ENCODE results near the gene IFIT1.

IFIT1 gene

GRCh38 chr10:89392974-89393373 is 551 bp downstream of the IFIT1 start:
- TF ChIP-seq CTCF (IDR thresholded peaks at IDR 0.05; ENCODE audit: insufficient read depth, low read length) = no peak
- peak; percentile 37 to 72 for DNase-seq (ENCODE audit: low read depth in 1 of 2, low spot score in 1 of 2)
- Histone ChIP-seq H3K27me3 (ENCODE audit: insufficient read depth, poor library complexity, severe bottlenecking) (no peaks in the 10 kb centered on the region), H3K4me3 (replicated peaks; ENCODE audit: insufficient read depth, low read length) (no peak overlapping the region), H3K27ac (replicated peaks) (no peak overlapping the region)

GRCh38 chr10:89393898-89394297 is 1.5 kb downstream of the IFIT1 start:
- DNase-seq (ENCODE audit: low read depth in 1 of 2, low spot score in 1 of 2) = no peak
- TF ChIP-seq CTCF (IDR thresholded peaks at IDR 0.05; ENCODE audit: insufficient read depth, low read length) (no peak), REST (IDR thresholded peaks at IDR 0.05; ENCODE audit: insufficient replicate concordance, low read depth) (no peak), GABPA (IDR thresholded peaks at IDR 0.05; ENCODE audit: low read depth) (no peak), SPI1 (IDR thresholded peaks at IDR 0.05; ENCODE audit: borderline replicate concordance, low read depth) (no peak), POLR2AphosphoS5 (IDR thresholded peaks at IDR 0.05; ENCODE audit: low read depth) (no peak)
- Histone ChIP-seq H3K4me3 (replicated peaks; ENCODE audit: insufficient read depth, low read length) (no peak overlapping the region), H3K27me3 (ENCODE audit: insufficient read depth, poor library complexity, severe bottlenecking) (no peaks in the 10 kb centered on the region), H3K27ac (replicated peaks) (no peak overlapping the region)

GRCh38 chr10:89395141-89395540 is 2.7 kb downstream of the IFIT1 start:
- no peak for DNase-seq (ENCODE audit: low read depth in 1 of 2, low spot score in 1 of 2)
- H3K27me3 ChIP-seq (ENCODE audit: insufficient read depth, poor library complexity, severe bottlenecking) = no peaks in the 10 kb centered on the region
- TF ChIP-seq REST (IDR thresholded peaks at IDR 0.05; ENCODE audit: insufficient replicate concordance, low read depth) (no peak), GABPA (IDR thresholded peaks at IDR 0.05; ENCODE audit: low read depth) (no peak), CTCF (IDR thresholded peaks at IDR 0.05; ENCODE audit: insufficient read depth, low read length) (no peak), POLR2AphosphoS5 (IDR thresholded peaks at IDR 0.05; ENCODE audit: low read depth) (no peak), SPI1 (IDR thresholded peaks at IDR 0.05; ENCODE audit: borderline replicate concordance, low read depth) (no peak)
- H3K4me3 ChIP-seq (replicated peaks; ENCODE audit: insufficient read depth, low read length) = no peak overlapping the region
- no peak overlapping the region for H3K27ac ChIP-seq (replicated peaks)

- no peak for TF ChIP-seq SPI1 (IDR thresholded peaks at IDR 0.05; ENCODE audit: borderline replicate concordance, low read depth)
- no peak for TF ChIP-seq CTCF (IDR thresholded peaks at IDR 0.05; ENCODE audit: insufficient read depth, low read length)
- no peak for TF ChIP-seq POLR2AphosphoS5 (IDR thresholded peaks at IDR 0.05; ENCODE audit: low read depth)
- no peak for TF ChIP-seq GABPA (IDR thresholded peaks at IDR 0.05; ENCODE audit: low read depth)
- TF ChIP-seq REST (IDR thresholded peaks at IDR 0.05; ENCODE audit: insufficient replicate concordance, low read depth) = no peak
- DNase-seq (ENCODE audit: low read depth in 1 of 2, low spot score in 1 of 2) = no peak
- Histone ChIP-seq H3K27ac (replicated peaks) (no peak overlapping the region), H3K4me3 (replicated peaks; ENCODE audit: insufficient read depth, low read length) (no peak overlapping the region), H3K27me3 (ENCODE audit: insufficient read depth, poor library complexity, severe bottlenecking) (no peaks in the 10 kb centered on the region)
Measured at GRCh38 chr10:89398003-89398749, 5.8 kb downstream of the IFIT1 start.
